ENCODE measurements around the gene MTR.

MTR gene

GRCh38 chr1:236809148-236809547 lies 14.1 kb downstream of the MTR start:
- Histone ChIP-seq H3K27ac (ENCODE audit: low read depth, low read length, poor library complexity, severe bottlenecking) (no peak overlapping the region), H3K4me2 (ENCODE audit: low read length) (no peak overlapping the region), H3F3A (ENCODE audit: insufficient read depth, low read length) (no peaks in the 10 kb centered on the region), H3K9me2 (ENCODE audit: low read depth, low read length) (no peaks in the 10 kb centered on the region), H3K4me3 (ENCODE audit: low read depth, low read length, poor library complexity, severe bottlenecking) (no peak overlapping the region), H3K9me3 (ENCODE audit: low read length) (no peaks in the 10 kb centered on the region), H2AFZ (ENCODE audit: low read length) (no peak overlapping the region), H3K4me1 (ENCODE audit: insufficient read depth, low read length, severe bottlenecking) (no peaks in the 10 kb centered on the region), H3K79me2 (ENCODE audit: insufficient read depth, low read length) (no peaks in the 10 kb centered on the region), H3K36me3 (ENCODE audit: insufficient read depth, low read length) (peaks cover 92% of the 10 kb centered on the region), H3K9ac (ENCODE audit: low read length) (no peak overlapping the region), H3K27me3 (ENCODE audit: insufficient read depth, low read length) (no peaks in the 10 kb centered on the region), H4K20me1 (ENCODE audit: insufficient read depth, low read length) (no peaks in the 10 kb centered on the region)
- TF ChIP-seq EZH2 (IDR thresholded peaks at IDR 0.05; ENCODE audit: borderline replicate concordance, low read length) (no peak), CTCF (IDR thresholded peaks at IDR 0.05; ENCODE audit: low read length) (no peak)

GRCh38 chr1:236810018-236810417 lies 14.9 kb downstream of the MTR start:
- Histone ChIP-seq H2AFZ (ENCODE audit: low read length) (no peak overlapping the region), H3K9ac (ENCODE audit: low read length) (no peak overlapping the region), H3K4me2 (ENCODE audit: low read length) (no peak overlapping the region), H3K79me2 (ENCODE audit: insufficient read depth, low read length) (no peaks in the 10 kb centered on the region), H3K27me3 (ENCODE audit: insufficient read depth, low read length) (no peaks in the 10 kb centered on the region), H3K9me2 (ENCODE audit: low read depth, low read length) (no peaks in the 10 kb centered on the region), H3K36me3 (ENCODE audit: insufficient read depth, low read length) (peaks cover 96% of the 10 kb centered on the region), H4K20me1 (ENCODE audit: insufficient read depth, low read length) (no peaks in the 10 kb centered on the region), H3F3A (ENCODE audit: insufficient read depth, low read length) (no peaks in the 10 kb centered on the region), H3K4me3 (ENCODE audit: low read depth, low read length, poor library complexity, severe bottlenecking) (no peak overlapping the region), H3K4me1 (ENCODE audit: insufficient read depth, low read length, severe bottlenecking) (no peaks in the 10 kb centered on the region), H3K27ac (ENCODE audit: low read depth, low read length, poor library complexity, severe bottlenecking) (no peak overlapping the region), H3K9me3 (ENCODE audit: low read length) (no peaks in the 10 kb centered on the region)
- TF ChIP-seq CTCF (IDR thresholded peaks at IDR 0.05; ENCODE audit: low read length), result no peak

GRCh38 chr1:236812334-236813030 lies 17.4 kb downstream of the MTR start:
- Histone ChIP-seq H4K20me1 (ENCODE audit: insufficient read depth, low read length) (no peaks in the 10 kb centered on the region), H3K79me2 (ENCODE audit: insufficient read depth, low read length) (no peaks in the 10 kb centered on the region), H3F3A (ENCODE audit: insufficient read depth, low read length) (no peaks in the 10 kb centered on the region), H3K9ac (ENCODE audit: low read length) (no peak overlapping the region), H3K4me3 (ENCODE audit: low read depth, low read length, poor library complexity, severe bottlenecking) (no peak overlapping the region), H3K9me2 (ENCODE audit: low read depth, low read length) (no peaks in the 10 kb centered on the region), H3K36me3 (ENCODE audit: insufficient read depth, low read length) (peaks cover 96% of the 10 kb centered on the region), H3K27me3 (ENCODE audit: insufficient read depth, low read length) (no peaks in the 10 kb centered on the region), H3K4me1 (ENCODE audit: insufficient read depth, low read length, severe bottlenecking) (no peaks in the 10 kb centered on the region), H3K9me3 (ENCODE audit: low read length) (no peaks in the 10 kb centered on the region), H2AFZ (ENCODE audit: low read length) (no peak overlapping the region), H3K27ac (ENCODE audit: low read depth, low read length, poor library complexity, severe bottlenecking) (no peak overlapping the region), H3K4me2 (ENCODE audit: low read length) (no peak overlapping the region)
- TF ChIP-seq EZH2 (IDR thresholded peaks at IDR 0.05; ENCODE audit: borderline replicate concordance, low read length) (no peak), CTCF (IDR thresholded peaks at IDR 0.05; ENCODE audit: low read length) (no peak)
